Dedifferentiated amniotic fluid mesenchymal stem cell (primary cell): Measurements from ENCODE around the gene CDK6.

Experiments used
- DNase-seq: peaks from one replicate; pipeline ENCODE4 v3.0.0-alpha.2; 2016; ENCODE audit errors: extremely low spot score

CDK6 gene

DNA sequence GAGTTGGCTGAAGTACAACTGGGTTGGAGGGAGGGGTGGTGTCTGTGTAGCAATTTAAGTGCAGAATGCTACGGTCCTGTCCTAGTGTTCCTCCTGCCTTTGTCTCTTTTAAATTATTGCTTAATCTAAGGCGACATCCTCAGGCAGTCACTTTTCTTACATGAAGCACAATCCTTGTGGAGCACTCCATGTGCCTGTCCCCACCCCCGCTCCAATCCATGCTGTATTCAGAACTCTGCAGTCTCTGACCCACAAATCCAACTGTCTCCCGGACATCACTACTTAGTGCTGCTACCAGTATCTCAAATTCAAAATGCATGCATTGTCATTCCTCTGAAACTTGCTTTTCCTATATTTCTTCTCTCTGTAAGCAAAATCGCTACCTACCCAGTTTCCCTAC, 154.7 kb downstream of the CDK6 start:
- DNase-seq = no peak

DNA sequence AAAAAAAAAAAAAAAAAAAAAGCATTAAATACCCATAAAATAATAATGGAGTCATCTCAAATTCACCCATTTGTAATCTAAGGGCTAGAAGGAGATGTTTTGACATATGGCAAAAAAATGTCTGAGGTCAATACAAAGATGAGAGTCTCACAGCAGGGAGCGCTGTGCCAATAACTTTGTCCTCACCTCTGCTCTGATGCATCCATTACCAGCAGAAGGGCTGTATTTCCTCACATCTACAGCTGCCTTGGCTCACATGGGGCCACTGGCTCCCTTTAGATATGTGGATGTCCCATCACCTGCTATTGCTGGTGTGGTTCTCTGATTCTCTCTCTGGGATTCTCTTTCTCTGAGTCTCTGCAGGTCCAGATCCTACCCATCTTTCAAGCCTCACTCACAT, 155.9 kb downstream of the CDK6 start:
- no peak for DNase-seq

DNA sequence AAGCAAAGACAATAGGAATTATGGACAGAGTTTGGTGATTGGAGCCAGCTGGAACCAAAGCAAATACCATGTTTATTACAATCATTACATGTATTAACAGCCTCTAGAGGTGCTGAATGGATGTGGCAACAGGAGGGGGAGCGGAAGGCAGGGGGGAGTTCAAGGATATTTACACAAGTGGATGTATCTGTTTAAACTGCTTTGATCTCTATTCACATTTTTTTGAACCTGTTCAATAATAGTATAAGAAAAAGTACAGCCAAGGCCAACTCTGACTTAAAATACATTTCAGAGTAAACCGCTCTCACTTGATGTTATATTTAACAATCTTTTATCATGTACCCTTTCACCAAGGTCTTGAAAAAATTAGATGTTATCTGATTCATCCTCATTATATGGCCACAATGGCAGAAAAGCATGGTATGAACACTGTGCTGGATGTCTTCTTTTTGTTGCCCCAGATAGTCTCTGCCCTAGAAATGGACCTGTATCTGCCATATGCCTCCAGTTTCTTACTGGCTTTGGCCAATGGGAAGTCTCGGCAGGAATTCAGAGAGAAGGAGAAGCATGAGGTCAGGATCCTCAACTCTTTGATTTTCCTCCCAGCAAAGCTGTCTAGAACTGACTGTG, 158.0 kb downstream of the CDK6 start:
- no peak for DNase-seq

DNA sequence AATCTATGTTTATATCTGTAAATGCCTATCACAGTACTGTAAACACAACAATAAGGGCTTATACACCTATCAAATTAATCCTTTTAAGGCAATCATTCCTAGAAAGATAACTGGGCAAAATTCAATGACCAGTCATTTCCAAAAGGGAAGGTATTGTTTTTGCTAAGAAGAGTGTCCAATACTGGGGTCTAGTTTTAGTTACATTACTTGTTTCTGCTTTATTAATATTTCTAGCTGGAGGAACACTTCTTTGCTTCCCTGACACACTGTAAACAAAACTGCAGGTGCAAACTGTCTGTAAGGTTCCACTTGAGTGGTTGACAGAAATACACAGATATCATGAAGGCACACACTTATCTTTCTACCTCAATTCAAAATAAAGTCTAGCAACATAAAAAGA, 162.0 kb downstream of the CDK6 start:
- DNase-seq = no peak

DNA sequence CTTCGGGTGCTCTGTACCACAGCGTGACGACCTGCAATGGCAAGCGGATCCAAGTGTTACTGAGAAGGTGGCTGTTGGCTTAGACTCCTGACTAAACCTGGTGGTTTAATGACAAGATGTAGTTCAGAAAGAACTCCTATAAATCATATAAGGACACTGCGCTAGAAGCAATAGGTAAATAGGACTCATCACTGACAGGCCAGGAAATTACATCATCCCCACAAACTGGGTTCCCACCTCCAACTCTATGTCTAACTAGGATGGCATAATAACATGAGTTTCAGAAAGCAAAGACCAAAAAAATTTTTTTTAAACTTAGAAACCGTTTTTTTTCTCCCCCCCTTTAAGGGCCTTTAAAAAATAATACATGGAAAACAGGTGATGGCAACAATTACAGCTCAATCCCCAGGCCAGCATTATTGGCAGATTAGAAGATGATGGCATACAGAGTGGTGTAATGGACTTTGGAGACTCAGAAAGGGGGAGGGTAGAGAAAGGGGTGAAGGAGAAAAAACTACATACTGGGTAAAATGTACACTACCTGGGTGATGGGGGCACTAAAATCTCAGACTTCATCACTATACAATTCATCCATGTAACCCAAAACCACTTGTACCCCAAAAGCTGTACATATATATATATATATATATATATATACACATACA, 164.7 kb downstream of the CDK6 start:
- DNase-seq = no peak

DNA sequence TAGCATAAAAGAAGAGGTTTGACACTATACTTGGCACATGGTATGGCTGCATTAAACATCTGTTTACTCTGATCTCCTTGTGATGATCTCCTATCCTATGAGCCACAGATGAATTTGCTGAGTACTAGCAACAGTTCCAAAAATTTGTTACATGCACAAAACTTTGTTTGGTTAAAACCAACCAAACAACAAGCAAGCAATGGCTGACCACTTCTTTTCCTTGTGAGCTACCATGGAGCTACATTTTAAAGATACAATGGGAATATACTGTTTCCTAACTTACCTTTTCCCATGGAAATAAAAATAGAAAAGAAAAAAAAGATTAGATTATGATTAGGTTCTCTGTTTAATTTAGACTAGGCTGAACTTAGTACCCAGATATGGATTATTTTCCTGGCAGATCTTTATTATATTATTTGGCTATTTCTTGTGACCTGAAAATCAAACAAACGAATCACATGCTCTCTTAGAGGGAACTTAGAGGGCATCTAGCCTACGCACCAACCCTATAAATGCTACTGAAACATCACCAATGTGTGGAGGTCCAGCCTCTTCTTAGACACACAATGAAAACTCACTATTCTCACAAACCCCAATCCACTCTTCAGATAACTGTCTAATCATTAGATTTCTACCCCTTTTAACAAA, 166.0 kb downstream of the CDK6 start:
- DNase-seq = no peak

DNA sequence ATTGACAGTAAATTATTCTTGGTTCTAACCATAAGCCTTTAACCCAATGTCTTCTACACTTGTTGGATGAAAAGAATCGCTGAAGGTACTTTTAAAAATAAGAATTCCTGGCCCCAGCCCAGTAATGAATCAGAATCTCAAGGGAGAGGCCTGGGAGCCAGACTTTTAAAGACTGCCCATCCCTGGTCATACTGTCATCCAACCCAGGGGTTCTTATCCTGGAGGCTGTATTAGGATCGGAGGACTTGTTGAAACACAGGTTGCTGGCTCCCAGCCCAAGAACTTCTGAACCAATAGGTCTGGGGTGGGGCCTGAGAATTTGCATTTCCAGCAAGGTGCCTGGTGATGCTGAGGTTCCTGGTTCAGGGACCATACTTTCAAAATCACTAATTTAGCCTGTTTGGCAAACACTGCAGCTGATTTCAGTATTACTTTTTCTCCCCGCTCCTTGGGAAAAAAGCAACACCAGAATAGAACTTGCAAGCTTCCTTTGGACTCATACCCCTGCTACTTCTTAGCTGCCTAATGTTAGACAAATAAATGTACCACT, 166.7 kb downstream of the CDK6 start:
- DNase-seq = no peak

DNA sequence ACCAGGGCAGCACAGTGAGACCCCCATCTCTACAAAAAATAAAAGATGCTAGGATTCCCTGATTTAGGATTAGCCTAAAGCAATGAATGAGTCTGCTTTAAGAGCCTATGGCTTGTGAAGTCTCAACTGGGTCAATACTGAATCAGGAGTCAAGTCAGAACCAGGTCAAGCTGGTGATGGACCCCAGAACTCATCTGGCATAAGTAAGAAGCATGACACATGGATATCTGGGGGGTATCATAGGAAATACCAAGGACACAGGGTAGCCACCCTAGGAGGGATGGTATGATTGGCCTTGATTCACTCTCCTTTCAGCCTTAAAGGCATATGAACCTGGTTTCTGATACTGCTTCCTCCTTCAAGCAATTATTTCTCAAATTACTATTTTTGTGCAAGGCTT, 167.8 kb downstream of the CDK6 start:
- DNase-seq = no peak

DNA sequence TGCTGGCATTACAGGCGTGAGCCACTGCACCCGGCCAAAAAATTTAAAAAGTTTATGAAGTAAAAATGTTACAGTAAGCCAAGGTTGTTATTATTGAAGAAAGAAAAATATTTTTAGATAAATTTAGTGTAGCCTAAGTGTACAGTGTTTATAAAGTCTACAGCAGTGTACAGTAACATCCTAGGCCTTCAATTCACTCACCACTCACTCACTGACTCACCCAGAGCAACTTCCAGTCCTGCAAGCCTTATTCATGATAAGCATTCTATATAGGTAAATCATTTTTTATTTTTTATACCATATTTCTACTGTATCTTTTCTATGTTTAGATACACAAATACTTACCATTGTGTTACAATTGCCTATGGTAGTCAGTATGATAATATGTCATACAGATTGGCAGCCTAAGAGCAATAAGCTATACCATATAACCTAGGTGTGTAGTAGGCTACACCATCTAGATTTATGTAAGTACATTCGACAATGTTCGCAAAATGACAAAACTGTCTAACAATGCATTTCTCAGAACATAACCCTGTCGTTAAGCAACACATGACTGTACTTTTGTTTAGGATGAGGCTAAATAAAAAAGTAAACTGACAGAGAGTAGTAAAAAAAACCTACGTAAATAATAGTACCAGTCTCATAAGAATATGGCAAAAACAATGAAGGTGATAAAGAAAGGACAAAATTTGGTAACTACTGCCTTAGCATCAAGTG, 168.4 kb downstream of the CDK6 start:
- no peak for DNase-seq

DNA sequence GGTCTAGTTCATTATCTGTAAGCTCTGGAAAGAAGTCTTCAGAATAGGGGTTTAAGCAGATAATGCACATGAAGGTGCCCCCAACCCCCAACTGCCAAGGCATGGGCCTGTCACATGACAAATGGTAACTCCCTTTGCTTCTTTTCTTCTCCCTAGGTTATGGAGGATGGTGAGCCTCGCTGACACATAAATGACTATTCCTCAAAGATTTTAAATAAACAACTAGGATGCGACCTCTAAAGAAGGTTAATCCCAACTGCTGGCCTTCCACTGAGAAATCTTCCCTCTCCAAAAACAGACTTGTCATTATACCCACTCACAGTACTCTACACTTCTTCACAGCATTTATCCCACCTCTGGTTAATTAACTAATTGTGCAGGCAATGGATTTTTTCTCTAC, 170.4 kb downstream of the CDK6 start:
- DNase-seq = no peak

DNA sequence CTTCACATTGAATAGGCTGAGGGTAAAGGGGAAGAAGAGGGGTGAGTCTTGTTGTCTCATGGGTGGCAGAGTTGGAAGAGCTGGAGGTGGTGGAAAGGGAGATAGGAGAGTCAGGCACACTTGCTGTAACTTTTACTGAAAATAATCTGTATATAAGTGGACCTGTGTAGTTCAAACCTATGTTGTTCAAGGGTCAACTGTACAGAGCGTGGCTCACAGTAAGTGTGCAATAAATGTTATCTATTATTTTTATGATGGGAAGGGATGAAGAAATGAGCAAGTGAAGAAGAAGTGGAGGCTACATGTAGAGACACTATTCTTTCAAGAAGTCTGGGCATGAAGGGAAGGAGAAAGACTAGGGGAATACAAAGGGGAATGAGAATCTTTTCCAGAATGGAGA, 174.7 kb downstream of the CDK6 start:
- DNase-seq = no peak

DNA sequence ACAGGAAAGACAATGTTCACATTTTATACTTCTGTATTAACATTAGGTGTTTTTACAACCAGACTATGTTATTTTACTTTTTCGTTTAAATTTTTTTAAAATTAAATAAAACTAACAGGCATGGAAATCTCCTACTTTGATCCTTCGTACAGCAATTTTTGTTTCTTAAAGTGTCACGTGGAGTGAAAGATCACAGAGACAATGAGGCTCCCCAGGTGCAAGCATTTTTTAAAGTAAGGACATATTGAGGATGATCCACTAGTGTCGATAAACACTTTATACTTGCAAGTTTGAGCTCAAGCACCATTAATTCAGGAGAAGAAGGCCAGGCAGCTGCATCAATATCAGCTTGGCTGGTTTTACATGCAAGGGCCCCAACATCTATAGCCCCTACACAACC, 177.7 kb downstream of the CDK6 start:
- no peak for DNase-seq

DNA sequence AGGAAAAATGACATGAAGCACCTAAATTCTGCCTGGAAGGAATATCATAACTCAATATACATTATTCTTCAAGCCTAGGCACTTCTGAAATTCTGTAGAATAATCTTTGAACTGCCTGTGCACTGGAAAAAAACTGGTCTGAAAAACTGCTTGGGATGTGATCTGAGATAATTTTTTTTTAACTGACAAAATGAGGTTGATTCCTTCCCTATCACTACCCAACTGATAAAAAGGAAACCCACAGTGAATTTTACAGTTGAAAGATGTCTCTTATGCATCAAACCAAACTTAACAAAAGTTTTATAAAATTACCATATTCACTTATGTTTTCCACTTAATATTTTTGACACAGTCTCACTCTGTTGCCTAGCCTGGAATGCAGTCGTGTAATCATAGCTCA, 179.0 kb downstream of the CDK6 start:
- DNase-seq = no peak

DNA sequence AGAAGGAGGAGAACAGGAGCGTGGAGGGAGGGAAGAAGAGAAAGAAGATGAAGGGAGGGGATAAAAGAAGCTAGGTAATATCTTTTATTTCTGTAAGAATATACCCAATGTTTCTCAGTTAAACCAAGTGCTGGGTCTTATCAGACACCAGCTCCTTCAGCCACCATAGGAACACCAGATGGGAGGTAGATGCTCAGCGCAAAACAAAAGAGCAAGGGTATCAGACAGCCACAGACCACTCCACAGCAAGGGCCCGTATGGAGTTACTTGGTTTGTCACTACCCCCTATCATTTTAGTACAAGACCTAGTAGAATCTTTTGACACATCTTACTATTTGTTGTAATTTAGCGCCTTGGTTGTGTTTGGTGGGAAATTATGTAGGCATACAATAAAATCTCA, 180.3 kb downstream of the CDK6 start:
- DNase-seq = no peak

DNA sequence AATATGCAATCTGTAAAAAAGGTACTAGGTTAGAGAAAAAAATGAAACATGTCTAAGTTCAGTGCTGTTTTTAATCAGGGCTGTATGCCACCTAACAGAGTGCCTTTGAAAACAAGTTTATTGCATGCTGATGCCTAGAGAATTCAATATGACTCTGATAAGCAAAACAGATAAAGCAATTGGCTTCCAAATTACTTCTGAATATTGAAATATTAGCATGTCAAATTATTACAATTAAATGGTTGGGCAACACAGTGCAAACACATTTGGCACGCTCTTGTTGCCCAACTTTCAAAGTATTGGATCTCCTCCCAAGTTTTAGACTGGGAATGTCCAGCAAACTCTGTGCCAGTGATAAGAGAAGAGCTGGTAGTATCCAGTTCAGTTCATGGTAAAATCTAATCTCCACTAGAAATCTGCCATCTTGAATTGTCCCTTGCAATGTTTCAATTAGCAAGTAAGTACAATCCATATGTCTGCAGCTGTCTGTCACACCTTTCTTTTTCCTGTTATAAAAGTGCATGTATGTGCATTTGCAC, 181.0 kb downstream of the CDK6 start:
- no peak for DNase-seq

DNA sequence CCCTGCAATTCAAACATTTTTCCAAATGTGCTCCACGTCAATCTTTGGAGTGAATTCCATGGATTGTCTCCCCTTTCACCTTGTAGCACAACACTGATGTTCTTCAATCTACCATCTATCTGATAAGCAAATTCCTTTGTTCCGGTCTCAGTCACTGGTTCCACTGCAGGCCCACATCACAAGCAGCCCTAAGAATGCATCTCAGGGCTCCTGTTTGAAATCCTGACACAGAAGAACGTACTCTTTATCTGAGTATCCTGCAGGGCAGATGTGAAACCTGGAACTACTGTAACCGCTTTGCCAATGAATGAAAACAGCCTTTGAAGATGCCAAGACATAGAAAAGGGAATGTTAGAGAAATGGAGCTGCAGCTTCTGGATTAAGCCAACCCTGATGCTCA, 183.2 kb downstream of the CDK6 start:
- no peak for DNase-seq

DNA sequence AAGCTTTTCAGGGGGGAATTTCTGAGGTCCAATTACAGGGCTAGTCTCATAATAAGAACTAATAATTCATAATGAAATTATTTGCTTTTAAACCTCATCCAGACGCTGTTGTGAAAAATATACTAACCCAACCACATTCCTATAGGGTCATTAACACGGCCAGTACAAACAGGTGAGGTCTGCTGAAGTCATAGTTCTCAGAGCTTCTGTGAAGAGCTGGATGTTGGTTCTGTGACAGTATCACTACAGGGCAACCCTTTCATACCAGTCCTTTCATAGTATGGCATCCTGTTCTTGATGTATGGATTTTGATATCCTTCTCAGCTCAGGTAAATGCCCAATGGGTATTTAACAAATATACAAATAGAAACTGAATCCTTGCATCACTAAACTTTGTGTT, 183.8 kb downstream of the CDK6 start:
- DNase-seq = no peak

DNA sequence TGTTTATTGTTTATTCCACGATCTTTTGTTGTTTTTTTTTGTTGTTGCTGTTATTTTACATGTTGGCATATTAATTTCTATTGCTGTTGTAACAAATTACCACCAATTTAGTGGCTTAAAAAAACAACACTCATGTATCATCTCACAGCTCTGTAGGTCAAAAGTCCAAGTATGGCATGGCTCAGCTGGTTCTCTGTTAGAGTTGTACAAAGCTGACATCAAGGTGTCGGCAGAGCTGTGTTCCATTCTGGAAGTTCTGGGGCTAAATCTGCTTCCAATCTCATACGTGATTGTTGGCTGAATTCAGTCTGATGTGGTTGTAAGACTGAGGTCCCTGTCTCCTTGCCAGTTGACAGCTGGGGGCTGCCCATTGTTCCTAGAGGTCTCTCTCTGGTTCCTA, 186.0 kb downstream of the CDK6 start:
- DNase-seq = no peak

DNA sequence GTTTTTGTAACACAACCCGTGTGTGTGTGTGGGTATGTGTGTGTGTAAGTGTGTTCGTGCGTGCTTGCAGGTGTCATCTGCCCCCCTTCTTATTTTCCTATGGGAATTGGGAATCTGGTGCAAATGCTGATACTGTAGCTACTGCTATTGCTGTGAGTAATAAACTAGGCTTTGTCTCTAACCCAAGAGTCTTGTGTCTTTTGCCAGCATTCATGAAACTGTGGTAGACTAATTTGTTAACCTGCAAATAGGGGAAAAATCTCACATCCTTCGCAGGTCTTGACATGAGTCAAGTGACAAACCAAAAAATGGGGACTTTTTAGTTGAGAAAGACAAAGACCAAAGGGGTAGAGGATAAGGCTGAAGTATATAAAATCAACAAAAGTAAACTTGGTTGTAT, 188.3 kb downstream of the CDK6 start:
- DNase-seq = no peak

DNA sequence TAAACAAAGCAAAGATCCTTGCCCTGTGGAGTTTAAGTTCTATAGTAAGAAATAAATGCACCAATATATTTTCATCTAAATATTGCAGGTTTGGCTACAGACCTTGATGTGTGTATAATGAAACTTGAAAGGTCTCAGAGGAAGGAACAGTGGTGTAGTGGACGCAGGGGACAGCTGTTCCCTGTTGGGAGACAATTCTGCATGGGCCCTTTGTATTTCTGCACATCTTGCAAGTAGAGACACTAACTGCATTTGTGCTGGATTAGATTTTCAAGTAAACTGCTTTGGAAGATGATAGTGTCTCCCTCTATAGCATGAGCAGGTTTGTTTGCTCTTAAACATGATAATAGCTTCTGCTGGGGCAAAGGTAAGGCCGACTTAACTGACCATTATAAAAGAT, 188.7 kb downstream of the CDK6 start:
- DNase-seq = no peak

DNA sequence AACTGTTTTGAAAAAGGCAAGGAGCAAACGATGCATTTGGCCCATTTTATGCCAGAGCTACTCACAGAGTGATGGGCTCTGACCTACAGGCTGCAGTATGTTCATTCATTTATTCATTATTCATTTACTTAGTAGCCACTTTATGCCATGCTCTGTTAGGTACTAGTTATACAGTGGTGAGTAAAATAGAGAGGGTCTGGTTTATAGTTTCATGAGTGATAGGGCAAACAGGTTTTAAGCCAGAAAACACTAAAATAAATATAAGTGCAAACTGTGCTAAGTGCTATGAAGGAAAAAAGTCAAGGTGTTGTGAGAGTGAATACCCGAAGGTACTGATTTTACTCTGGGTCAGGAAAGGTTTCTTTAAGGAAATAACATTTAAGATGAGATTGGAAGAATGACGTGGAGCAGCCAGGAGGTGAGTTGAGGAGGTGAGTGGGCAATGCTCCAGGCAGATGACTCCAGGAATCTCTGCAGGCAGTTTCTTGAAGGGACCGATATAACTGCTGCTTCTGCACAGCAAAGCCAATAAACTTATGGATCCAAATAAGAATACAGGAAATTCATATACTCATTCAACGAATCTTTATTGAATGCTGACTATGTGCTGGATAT, 189.3 kb downstream of the CDK6 start:
- DNase-seq = no peak
